Measurements from ENCODE around the gene CCDC167. TPM values are rescaled to one million over a fixed set of nuclear protein-coding genes. Genes with fewer than 3 reads are reported as not detected.

Gene CCDC167
- total RNA-seq, 1 experiment from 2014 or later = 27.8 TPM

- H3K27ac ChIP-seq (ENCODE audit: low read depth, low read length) = no peak overlapping the region
- ATAC-seq = no peak
- DNase-seq (ENCODE audit: low read depth, low spot score) = no peak
- H3K9me3 ChIP-seq (ENCODE audit: control insufficient read depth in 1 of 2, insufficient read depth in 1 of 2, low read depth in 1 of 2, low read length in 2 of 2) = no peaks in the 10 kb centered on the region
- RAD21 ChIA-PET (ENCODE audit: low non-redundant PET in 1 of 2, low total read pairs in 2 of 2, uncharacterized antibody in 2 of 2, unreplicated experiment in 2 of 2) = interaction anchor here in 1 of 2 experiments (0.8 kb wide), 1 partner anchor 156 kb away, joined by 3 read pairs; no protein-coding TSS in a partner anchor
- H2AFZ ChIP-seq (ENCODE audit: low read depth, low read length, poor library complexity, severe bottlenecking) = no peak overlapping the region
- no peak for TF ChIP-seq RAD21 (IDR thresholded peaks at IDR 0.05; ENCODE audit: low read depth)
- no peak for TF ChIP-seq CTCF (IDR thresholded peaks at IDR 0.05 in 2 of 3, conservative IDR thresholded peaks at IDR 0.05 in 1 of 3; ENCODE audit: borderline replicate concordance in 1 of 3, insufficient read depth in 1 of 3, low read depth in 2 of 3, low read length in 2 of 3)
- TF ChIP-seq ZNF274 (IDR thresholded peaks at IDR 0.05; ENCODE audit: low read depth, low read length) = no peak
- no peak for TF ChIP-seq FOSL1 (IDR thresholded peaks at IDR 0.05; ENCODE audit: low read depth)
- no peak for TF ChIP-seq EGR1 (IDR thresholded peaks at IDR 0.05; ENCODE audit: low read depth)
- TF ChIP-seq YY1 (IDR thresholded peaks at IDR 0.05; ENCODE audit: extremely low read depth, insufficient replicate concordance, low read depth, low read length) = no peak
- TF ChIP-seq REST (IDR thresholded peaks at IDR 0.05; ENCODE audit: low read depth) = no peak
- TF ChIP-seq JUND (IDR thresholded peaks at IDR 0.05) = no peak
- no peak for TF ChIP-seq POLR2A (IDR thresholded peaks at IDR 0.05; ENCODE audit: borderline replicate concordance, extremely low read depth, insufficient read depth, insufficient read length)
- no peak for TF ChIP-seq ZFX (IDR thresholded peaks at IDR 0.05)
- TF ChIP-seq POLR2AphosphoS5 (IDR thresholded peaks at IDR 0.05; ENCODE audit: low read depth, low read length) = no peak
- TF ChIP-seq ELF1 (IDR thresholded peaks at IDR 0.05; ENCODE audit: borderline replicate concordance, low read depth) = no peak
- TF ChIP-seq SRF (IDR thresholded peaks at IDR 0.05; ENCODE audit: low read depth) = no peak
- TF ChIP-seq MAX (IDR thresholded peaks at IDR 0.05) = no peak
- TF ChIP-seq SIN3A (IDR thresholded peaks at IDR 0.05; ENCODE audit: low read depth) = no peak
- no peak for TF ChIP-seq TCF7L2 (IDR thresholded peaks at IDR 0.05; ENCODE audit: borderline replicate concordance, extremely low read depth, insufficient read depth, insufficient read length)
- TF ChIP-seq ATF3 (IDR thresholded peaks at IDR 0.05) = no peak
- no peaks in the 10 kb centered on the region for H3K79me2 ChIP-seq (ENCODE audit: insufficient read depth, low read length)
- H3K36me3 ChIP-seq (ENCODE audit: control insufficient read depth in 1 of 2, insufficient read depth in 2 of 2, low read length in 2 of 2) = no peaks in the 10 kb centered on the region
- CTCF ChIA-PET = interaction anchor here (0.9 to 1.2 kb wide), 2 partner anchors 36 to 156 kb away, joined by 3 to 4 read pairs; partner anchors contain the start of gene CCDC167
- intact Hi-C loops (cut with micrococcal nuclease) = loop anchor here (10.0 kb wide), 2 partner anchors 479 to 959 kb away; no protein-coding TSS in a partner anchor
- no TSS peak for BruUV-seq (replicated peaks)
- no peak overlapping the region for H3K4me3 ChIP-seq (replicated peaks in 1 of 2; ENCODE audit: low read depth in 1 of 2, low read length in 2 of 2)
- H3K4me2 ChIP-seq (ENCODE audit: low read length) = no peak overlapping the region
- H4K20me1 ChIP-seq (ENCODE audit: insufficient read depth) = no peaks in the 10 kb centered on the region
- H3K4me1 ChIP-seq (ENCODE audit: control insufficient read depth in 1 of 2, insufficient read depth in 2 of 2, low read length in 2 of 2) = peaks cover 0 to 9% of the 10 kb centered on the region in 2 experiments; a peak in 2 of 4 replicates
- H3K9ac ChIP-seq (ENCODE audit: low read length) = no peak overlapping the region
- peaks cover 25% of the 10 kb centered on the region; the same call in 1 of the 2 replicates for H3K27me3 ChIP-seq (ENCODE audit: insufficient read depth, low read length)
- no peaks in the 10 kb centered on the region for H3K9me2 ChIP-seq (ENCODE audit: insufficient read depth)
- POLR2A ChIA-PET = no interaction called here
These were observed 36.2 kb upstream of the CCDC167 start for GRCh38 chr6:37535759-37536490.
